NCI-H1694 (cell line): Measurements from ENCODE around the gene ING3.
"Not testable (repeated sequence)": the region's sequence is repeated elsewhere in the genome, so short reads cannot be mapped to it uniquely, and the experiment has no call there.

Experiments used
- DNase-seq: peaks from one replicate; lab custom pipeline; 2025; lab: John Stamatoyannopoulos, UW

ING3 gene

GRCh38 chr7:121002048-121002756 lies 51.6 kb downstream of the ING3 start:
- no peak for DNase-seq

GRCh38 chr7:121002757-121003200 lies 52.2 kb downstream of the ING3 start:
- DNase-seq, result no peak

- no peak for DNase-seq
Observed at GRCh38 chr7:121003986-121004685, 53.6 kb downstream of the ING3 start.

- not testable (repeated sequence) for DNase-seq
Observed at GRCh38 chr7:121005058-121005457, 54.5 kb downstream of the ING3 start.

GRCh38 chr7:121005996-121006584 lies 55.5 kb downstream of the ING3 start:
- no peak for DNase-seq

GRCh38 chr7:121006711-121007315 lies 56.2 kb downstream of the ING3 start:
- no peak for DNase-seq

- no peak for DNase-seq
Observed at GRCh38 chr7:121008816-121009215, 58.2 kb downstream of the ING3 start.

GRCh38 chr7:121011401-121011800 lies 60.8 kb downstream of the ING3 start:
- DNase-seq, result no peak

- DNase-seq, result no peak
Observed at GRCh38 chr7:121012170-121012874, 61.7 kb downstream of the ING3 start.

- DNase-seq, result no peak
Observed at GRCh38 chr7:121012919-121013318, 62.3 kb downstream of the ING3 start.

- DNase-seq, result no peak
Observed at GRCh38 chr7:121015560-121015959, 65.0 kb downstream of the ING3 start.

- DNase-seq, result no peak
Observed at GRCh38 chr7:121016966-121017365, 66.4 kb downstream of the ING3 start.

- no peak for DNase-seq
Observed at GRCh38 chr7:121017586-121017985, 67.0 kb downstream of the ING3 start.

- DNase-seq, result no peak
Observed at GRCh38 chr7:121019018-121019417, 68.4 kb downstream of the ING3 start.

GRCh38 chr7:121020249-121020988 lies 69.8 kb downstream of the ING3 start:
- DNase-seq, result no peak

GRCh38 chr7:121020989-121021969 lies 70.7 kb downstream of the ING3 start:
- DNase-seq, result no peak

GRCh38 chr7:121023194-121023593 lies 72.6 kb downstream of the ING3 start:
- no peak for DNase-seq

GRCh38 chr7:121023683-121024511 lies 73.3 kb downstream of the ING3 start:
- DNase-seq, result no peak

- no peak for DNase-seq
Observed at GRCh38 chr7:121024611-121025010, 74.0 kb downstream of the ING3 start.
